Measurements from ENCODE around the gene OLR1. TPM values are rescaled to one million over a fixed set of nuclear protein-coding genes. Genes with fewer than 3 reads are reported as not detected.
A peak's percentile ranks its signal among the peaks of the same experiment; 100 is the strongest.

OLR1 gene
- total and polyA plus RNA-seq, 2 donors (not counting 1 experiment from before 2014, with no cell fraction given) = not detected

DNA sequence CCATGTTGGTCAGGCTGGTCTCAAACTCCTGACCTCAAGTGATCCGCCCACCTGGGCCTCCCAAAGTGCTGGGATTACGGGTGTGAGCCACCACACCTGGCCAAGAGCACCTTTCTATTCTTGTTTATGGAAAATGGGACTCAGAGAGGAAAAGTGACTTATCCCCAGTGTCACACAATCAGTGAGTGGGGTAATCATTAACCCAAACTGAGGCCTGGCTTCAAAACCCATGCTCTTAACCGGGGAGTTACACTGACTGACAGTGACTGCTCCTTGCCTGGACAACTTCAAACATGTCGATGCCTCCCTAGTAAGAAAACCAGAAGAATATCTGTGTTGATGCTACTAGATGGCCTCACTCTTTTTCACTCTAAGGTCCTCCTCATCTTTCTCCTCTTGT, 49.2 kb downstream of the OLR1 start:
- Histone ChIP-seq H4K20me1 (ENCODE audit: control insufficient read depth, insufficient read depth, low read length, poor library complexity, severe bottlenecking) (no peaks in the 10 kb centered on the region), H3K4me3 (ENCODE audit: control extremely low read depth in 1 of 5, extremely low read depth in 1 of 5, insufficient read depth in 1 of 5, low read depth in 2 of 5, low read length in 4 of 5) (no peak overlapping the region), H3K4me1 (ENCODE audit: control insufficient read depth in 2 of 2, insufficient read depth in 2 of 2, low read length in 2 of 2) (no peaks in the 10 kb centered on the region), H2AFZ (ENCODE audit: insufficient read depth, low read depth, low read length, poor library complexity, severe bottlenecking) (no peak overlapping the region), H3K9me3 (ENCODE audit: control extremely low read depth in 1 of 3, control insufficient read depth in 2 of 3, insufficient read depth in 1 of 3, low read length in 2 of 3) (peaks cover 0 to 5% (median 0%) of the 10 kb centered on the region in 3 donors), H3K4me2 (replicated peaks; ENCODE audit: low read depth, low read length, poor library complexity, severe bottlenecking) (no peak overlapping the region), H3K27me3 (replicated peaks in 1 of 4; ENCODE audit: control extremely low read depth in 1 of 4, control insufficient read depth in 3 of 4, insufficient read depth in 4 of 4, low read length in 3 of 4) (peaks cover 0 to 29% (median 6%) of the 10 kb centered on the region in 4 experiments), H3K9ac (ENCODE audit: low read length) (no peak overlapping the region), H3K36me3 (replicated peaks in 1 of 2; ENCODE audit: control extremely low read depth in 1 of 2, control insufficient read depth in 1 of 2, extremely low read depth in 1 of 2, insufficient read depth in 2 of 2, low read length in 1 of 2) (no peaks in the 10 kb centered on the region), H3K27ac (ENCODE audit: low read length in 2 of 2) (no peak overlapping the region), H3K79me2 (ENCODE audit: control insufficient read depth, insufficient read depth, low read length) (no peaks in the 10 kb centered on the region)
- Mint-ChIP-seq H3K4me3 (no peak overlapping the region), H3K27me3 (peaks cover 36% of the 10 kb centered on the region), H3K9me3 (ENCODE audit: insufficient read depth) (peaks cover 4% of the 10 kb centered on the region), H3K27ac (no peak overlapping the region), H3K4me1 (peaks cover 2% of the 10 kb centered on the region)
- WGBS (ENCODE audit: insufficient coverage) = 100% methylated on average over 1 of the region's 4 CpGs
- intact Hi-C loops (cut with micrococcal nuclease) = loop anchor here (10.0 kb wide), 1 partner anchor 88 kb away; the partner anchor contains the start of gene CLEC9A
- ATAC-seq (ENCODE audit: low read depth) (no peak), DNase-seq (no peak)
- POLR2A ChIA-PET = interaction anchor here (0.7 kb wide), 1 partner anchor 72 kb away, joined by 6 read pairs; no protein-coding TSS in a partner anchor
- TF ChIP-seq, protein P1, sequence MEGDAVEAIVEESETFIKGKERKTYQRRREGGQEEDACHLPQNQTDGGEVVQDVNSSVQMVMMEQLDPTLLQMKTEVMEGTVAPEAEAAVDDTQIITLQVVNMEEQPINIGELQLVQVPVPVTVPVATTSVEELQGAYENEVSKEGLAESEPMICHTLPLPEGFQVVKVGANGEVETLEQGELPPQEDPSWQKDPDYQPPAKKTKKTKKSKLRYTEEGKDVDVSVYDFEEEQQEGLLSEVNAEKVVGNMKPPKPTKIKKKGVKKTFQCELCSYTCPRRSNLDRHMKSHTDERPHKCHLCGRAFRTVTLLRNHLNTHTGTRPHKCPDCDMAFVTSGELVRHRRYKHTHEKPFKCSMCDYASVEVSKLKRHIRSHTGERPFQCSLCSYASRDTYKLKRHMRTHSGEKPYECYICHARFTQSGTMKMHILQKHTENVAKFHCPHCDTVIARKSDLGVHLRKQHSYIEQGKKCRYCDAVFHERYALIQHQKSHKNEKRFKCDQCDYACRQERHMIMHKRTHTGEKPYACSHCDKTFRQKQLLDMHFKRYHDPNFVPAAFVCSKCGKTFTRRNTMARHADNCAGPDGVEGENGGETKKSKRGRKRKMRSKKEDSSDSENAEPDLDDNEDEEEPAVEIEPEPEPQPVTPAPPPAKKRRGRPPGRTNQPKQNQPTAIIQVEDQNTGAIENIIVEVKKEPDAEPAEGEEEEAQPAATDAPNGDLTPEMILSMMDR (IDR thresholded peaks at IDR 0.05) = no peak
- TF ChIP-seq EZH2 (IDR thresholded peaks at IDR 0.05; ENCODE audit: borderline replicate concordance, insufficient read depth, low read depth, low read length, poor library complexity, severe bottlenecking) = no peak
- CTCF ChIA-PET = no interaction called here

DNA sequence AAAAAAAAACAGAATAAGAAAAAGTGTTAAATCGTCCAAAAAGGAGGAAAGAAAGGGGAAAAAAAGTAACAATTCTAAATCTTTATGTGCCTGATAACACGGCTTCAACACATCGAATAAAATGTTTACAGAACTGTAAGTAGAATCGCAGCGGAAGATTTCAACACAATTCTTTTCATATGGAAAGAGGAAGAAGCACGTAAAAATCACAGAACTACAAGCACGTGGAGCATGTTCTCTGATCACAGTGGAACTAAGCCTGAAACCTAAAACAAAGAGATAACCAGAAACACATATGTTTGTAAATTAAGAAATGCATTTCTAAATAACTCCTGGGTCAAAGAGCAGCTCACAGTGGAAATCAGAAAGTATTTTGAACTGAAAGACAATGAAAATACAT, 50.7 kb downstream of the OLR1 start:
- Mint-ChIP-seq H3K4me1 (peaks cover 2% of the 10 kb centered on the region), H3K4me3 (no peak overlapping the region), H3K27me3 (peaks cover 30% of the 10 kb centered on the region), H3K27ac (no peak overlapping the region), H3K9me3 (ENCODE audit: insufficient read depth) (peaks cover 4% of the 10 kb centered on the region)
- H3K4me1 ChIP-seq (ENCODE audit: control insufficient read depth in 2 of 2, insufficient read depth in 2 of 2, low read length in 2 of 2) = no peaks in the 10 kb centered on the region
- peaks cover 0 to 5% (median 0%) of the 10 kb centered on the region in 3 donors for H3K9me3 ChIP-seq (ENCODE audit: control extremely low read depth in 1 of 3, control insufficient read depth in 2 of 3, insufficient read depth in 1 of 3, low read length in 2 of 3)
- ChIA-PET POLR2A (no interaction called here), CTCF (no interaction called here)
- H3K27me3 ChIP-seq (replicated peaks in 1 of 4; ENCODE audit: control extremely low read depth in 1 of 4, control insufficient read depth in 3 of 4, insufficient read depth in 4 of 4, low read length in 3 of 4) = peaks cover 0 to 16% (median under 1%) of the 10 kb centered on the region in 4 experiments
- TF ChIP-seq, protein P1 (IDR thresholded peaks at IDR 0.05) = no peak
- TF ChIP-seq EZH2 (IDR thresholded peaks at IDR 0.05; ENCODE audit: borderline replicate concordance, insufficient read depth, low read depth, low read length, poor library complexity, severe bottlenecking) = no peak
- no peak overlapping the region for H3K4me2 ChIP-seq (replicated peaks; ENCODE audit: low read depth, low read length, poor library complexity, severe bottlenecking)
- no peak overlapping the region for H2AFZ ChIP-seq (ENCODE audit: insufficient read depth, low read depth, low read length, poor library complexity, severe bottlenecking)
- WGBS (ENCODE audit: insufficient coverage) = no CpG with 5 or more reads among the region's 7 CpGs
- intact Hi-C loops (cut with micrococcal nuclease) = loop anchor here (10.0 kb wide), 1 partner anchor 86 kb away; the partner anchor contains the start of gene CLEC9A
- H3K9ac ChIP-seq (ENCODE audit: low read length) = no peak overlapping the region
- ATAC-seq (ENCODE audit: low read depth) (no peak), DNase-seq (no peak)
- H3K36me3 ChIP-seq (replicated peaks in 1 of 2; ENCODE audit: control extremely low read depth in 1 of 2, control insufficient read depth in 1 of 2, extremely low read depth in 1 of 2, insufficient read depth in 2 of 2, low read length in 1 of 2) = no peaks in the 10 kb centered on the region
- no peak overlapping the region for H3K27ac ChIP-seq (ENCODE audit: low read length in 2 of 2)
- H3K4me3 ChIP-seq (ENCODE audit: control extremely low read depth in 1 of 5, extremely low read depth in 1 of 5, insufficient read depth in 1 of 5, low read depth in 2 of 5, low read length in 4 of 5) = peak overlapping the region in 1 of 5 experiments; percentile 9
- H3K79me2 ChIP-seq (ENCODE audit: control insufficient read depth, insufficient read depth, low read length) = no peaks in the 10 kb centered on the region
- H4K20me1 ChIP-seq (ENCODE audit: control insufficient read depth, insufficient read depth, low read length, poor library complexity, severe bottlenecking) = no peaks in the 10 kb centered on the region
